T47D (cell line): Measurements from ENCODE around the gene PARVB.
A peak's percentile ranks its signal among the peaks of the same experiment; 100 is the strongest.

Experiments used
- DNase-seq, 2 experiments: peaks; one replicate each; pipeline versions ENCODE4 v3.0.0 to v3.0.0-alpha.2; 2011 to 2012; ENCODE audit warnings: low read depth in 1 of 2, low spot score in 1 of 2
- JUND ChIP-seq: IDR thresholded peaks from 2 replicates; pipeline ENCODE4 v1.6.1; 2012; ENCODE audit warnings: low read depth
- in situ Hi-C: cut with HindIII; loops from 2 replicates; pipeline ENCODE4 v1.10.0; 2016; ENCODE audit warnings: low sequenced_read_pairs, low pct_unique_long_range_greater_than_20kb

The PARVB gene

DNA sequence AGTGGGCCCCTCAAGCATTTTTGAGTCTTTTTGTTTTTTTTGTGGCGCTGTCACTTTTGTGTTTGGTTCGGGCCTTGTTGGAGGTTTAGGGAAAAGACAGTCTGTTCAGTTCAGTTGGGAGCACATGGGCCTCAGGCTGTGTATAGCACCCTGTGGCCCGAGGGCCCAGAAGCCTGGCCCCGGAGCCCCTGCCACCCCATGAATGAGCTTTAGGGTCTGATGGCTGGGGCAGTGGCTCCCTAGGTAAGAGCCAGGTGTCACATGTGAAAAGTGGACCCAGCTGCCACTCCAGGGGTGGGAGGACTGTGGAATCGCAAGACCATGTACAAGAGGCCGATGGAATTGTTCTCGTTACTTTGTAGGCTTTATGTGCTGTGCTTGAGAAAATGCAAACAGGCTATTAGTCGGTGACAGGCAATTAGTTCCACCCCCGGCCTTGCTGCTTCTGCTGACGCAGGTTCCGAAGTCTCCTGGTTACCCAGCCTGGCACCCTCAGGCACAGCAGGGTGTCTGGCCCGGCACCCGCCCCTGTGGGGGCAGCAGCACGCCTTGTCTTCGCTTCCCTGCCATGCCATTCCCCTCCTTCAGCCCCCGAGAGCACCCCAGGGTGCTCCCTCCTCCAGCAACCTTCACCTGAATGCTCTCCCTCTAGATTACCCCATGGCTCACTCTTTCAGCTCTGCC, 118.5 kb downstream of the PARVB start:
- no peak for DNase-seq
- TF ChIP-seq JUND: no peak
- in situ Hi-C loops: no loop called here

DNA sequence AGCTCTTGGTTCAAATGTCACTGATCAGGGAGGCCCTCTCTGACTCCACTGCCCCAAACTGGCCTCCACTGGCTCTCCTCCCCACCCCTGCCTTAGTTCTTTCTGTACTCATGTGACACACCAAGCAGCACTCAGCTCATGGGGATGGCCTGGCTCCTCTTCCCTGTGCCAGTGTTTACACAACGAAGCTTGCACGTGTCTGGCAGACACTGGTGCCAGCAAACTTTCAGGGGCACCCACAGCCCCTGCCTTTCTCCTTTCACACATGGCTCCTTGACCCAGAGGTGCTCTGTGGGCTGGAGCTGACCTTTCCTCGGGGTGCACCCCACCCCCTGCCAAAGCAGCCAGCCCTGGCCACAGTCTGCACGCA, 119.0 kb downstream of the PARVB start:
- DNase-seq: no peak
- TF ChIP-seq JUND: no peak
- in situ Hi-C loops: no loop called here

DNA sequence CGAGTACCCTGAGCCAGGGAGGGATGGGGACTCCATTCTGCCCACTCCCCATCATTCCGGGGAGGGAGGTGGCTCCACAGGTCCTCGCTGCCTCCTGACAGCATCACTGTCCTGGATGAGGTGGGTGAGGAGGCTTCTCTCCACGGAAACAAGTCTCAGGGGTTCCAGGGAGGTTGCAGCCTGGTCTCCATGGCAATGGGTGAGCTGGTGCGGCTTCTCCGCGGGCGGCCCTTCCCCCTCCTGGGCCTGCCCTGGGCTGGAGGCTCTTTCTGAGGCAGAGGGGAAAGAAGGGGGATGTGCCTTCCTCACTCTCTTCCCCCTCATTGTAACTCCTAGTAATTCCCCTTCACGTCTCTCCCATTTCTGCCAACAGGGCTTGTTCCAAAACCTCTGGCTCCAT, 119.5 kb downstream of the PARVB start:
- in situ Hi-C loops: no loop called here
- TF ChIP-seq JUND: no peak
- DNase-seq: no peak

DNA sequence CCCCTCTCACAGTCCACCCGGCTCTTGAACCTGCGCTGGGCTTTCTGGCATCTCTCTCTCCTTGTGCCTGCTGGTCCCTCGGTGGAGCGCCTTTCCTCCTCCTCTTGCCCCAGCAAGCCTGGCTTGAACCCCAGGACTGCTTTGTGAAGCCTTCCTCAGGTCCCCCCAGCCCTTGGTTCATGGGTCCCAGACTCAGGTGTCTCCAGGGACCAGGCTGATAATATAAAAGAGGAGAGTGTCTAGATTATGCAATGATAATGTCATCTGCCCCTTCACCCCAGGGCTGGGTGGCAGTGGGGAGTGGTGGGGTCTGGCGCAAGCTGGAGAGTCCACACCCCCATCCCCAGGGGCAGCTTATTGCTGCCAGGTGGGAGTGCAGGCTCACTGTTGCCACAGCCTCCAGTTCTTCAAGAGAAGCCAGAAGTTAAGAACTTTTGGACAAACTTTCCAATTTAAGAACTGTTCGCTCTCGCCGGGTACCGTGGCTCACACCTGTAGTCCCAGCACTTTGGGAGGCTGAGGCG, 120.0 kb downstream of the PARVB start:
- TF ChIP-seq JUND: no peak
- no peak for DNase-seq
- in situ Hi-C loops: no loop called here

DNA sequence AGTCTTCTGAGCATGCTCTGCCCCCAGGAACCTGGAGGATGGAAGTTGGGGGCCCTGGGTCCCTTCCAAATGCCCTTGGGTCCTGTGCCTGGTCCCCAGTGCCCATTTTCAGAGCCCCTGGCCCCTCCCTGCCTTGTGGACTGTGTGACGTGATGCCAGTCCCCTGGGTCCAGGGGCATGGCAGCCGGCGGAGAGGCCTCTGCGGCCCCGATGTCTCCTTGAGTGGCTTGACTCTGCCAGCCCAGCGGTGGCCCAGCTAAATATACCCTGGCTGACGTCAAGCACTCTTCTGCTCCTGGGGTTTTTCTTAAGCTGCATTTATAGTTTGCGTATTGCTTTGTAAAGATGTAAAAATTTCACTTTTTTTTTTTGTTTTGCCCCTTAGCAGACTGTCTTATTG, 121.4 kb downstream of the PARVB start:
- in situ Hi-C loops: no loop called here
- DNase-seq: no peak
- no peak for TF ChIP-seq JUND

DNA sequence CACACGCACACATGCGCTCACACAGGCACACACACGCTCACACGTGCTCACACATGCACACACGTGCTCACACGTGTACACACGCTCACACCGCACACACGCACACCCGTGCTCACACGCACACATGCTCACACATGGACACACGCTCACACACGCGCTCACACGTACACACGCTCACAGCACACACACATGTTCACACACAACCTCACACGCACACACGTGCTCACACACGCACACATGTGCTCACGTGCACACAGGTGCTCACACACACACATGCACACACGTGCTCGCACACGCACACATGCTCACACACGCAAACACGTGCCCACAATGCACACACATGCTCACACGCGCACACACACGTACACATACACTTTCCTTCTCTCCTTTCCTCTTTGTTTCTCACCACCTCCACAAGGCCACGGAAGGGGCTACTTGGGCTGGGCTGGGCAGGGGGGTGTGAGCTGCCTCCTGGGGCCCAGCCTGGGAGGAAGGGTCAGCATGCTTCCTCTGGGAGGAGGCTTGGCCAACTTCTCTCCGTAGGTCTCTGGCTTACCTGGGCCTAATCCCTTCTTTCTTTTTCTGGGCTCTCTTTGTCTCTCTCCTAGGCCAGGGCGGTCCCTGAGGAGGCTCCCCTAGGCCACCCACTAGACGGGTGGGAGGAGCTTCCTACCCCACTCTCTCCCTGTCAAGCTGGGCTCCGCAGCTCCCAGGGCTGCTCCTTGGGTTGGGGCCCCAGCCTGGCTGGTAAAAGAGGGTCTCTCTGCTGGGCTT, 122.2 kb downstream of the PARVB start:
- in situ Hi-C loops: no loop called here
- no peak for TF ChIP-seq JUND
- no peak for DNase-seq

DNA sequence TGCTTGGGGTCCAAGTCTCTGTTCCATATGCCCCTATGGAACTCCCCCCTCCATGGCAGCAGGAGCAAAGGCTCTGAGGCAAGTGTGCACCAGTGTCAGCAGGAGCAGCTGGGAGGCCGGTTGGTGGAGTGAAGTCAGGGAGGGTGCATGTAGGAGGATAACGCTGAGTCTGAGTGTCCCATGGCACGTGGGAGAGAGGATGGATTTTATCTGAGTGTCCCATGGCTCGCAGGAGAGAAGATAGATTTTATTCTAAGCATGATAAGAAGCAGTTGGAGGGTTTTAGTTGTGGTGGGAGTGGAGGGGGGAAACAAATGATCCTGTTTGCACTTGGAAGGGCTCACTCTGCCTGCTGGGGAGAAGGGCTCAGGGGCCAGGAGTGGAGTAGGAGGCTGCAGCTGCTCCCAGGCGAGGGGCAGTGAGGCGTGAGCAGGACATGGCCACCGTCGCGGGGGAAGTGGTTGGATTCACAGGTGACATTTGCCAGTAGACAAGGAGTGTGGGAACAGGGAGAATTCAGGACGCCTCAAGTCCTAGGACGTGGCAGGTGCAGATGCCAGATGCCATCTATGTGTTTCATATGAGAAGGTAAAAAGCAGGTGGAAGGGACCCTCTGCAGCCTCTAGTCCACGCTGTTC, 123.0 kb downstream of the PARVB start:
- in situ Hi-C loops: no loop called here
- no peak for DNase-seq
- no peak for TF ChIP-seq JUND

DNA sequence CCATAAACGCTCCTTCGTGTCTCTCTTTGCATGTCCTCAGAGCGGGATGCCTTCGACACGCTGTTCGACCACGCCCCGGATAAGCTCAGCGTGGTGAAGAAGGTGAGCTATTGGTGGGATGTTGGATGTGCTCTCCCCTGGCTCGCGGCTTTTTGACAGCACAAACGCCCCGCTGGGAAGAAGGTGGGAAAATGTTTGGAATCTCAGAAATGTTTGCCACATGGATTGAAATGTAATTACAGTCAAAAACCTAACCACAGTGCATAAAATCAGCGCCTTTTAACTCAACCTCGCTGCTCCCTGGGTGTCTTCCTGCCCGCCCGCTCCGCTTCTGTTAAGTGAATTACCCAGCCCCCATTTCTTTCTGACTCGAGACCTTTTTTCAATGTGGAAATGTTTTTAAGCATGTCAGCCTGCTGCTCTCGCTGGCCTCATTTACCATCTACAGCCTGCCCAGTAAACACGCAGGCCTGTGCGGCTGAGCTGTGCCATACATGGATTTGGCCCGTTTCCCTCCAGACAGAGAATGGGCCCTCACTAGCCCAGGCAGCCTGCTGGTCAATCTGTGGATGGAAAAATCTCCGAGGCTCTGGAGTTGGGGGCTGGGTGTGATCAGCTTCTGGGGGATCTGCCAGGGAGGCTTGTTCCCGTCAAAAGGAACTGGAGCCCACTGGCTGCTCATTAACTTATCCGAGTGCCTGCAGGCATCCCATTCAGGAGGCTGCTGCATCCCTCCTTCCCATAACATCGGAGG, 123.9 kb downstream of the PARVB start:
- in situ Hi-C loops: no loop called here
- no peak for TF ChIP-seq JUND
- DNase-seq: no peak

DNA sequence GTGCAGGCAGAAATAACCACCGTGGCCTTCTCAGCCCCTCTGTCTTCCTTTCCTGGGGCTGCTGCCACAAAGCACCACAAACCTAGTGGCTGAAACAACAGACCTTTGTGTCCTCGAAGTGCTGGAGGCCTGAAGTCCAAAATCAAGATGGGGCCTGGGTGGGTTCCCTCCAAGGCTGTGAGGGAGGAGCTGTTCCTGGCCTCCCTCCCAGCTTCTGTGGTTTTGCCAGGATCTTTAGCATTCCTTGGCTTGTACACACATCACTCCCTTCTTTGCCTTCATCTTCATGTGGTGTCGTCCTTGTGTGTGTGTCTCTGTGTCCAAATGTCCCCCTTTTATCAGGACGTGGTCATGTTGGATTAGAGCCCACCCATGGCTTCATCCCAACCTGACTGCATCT, 127.6 kb downstream of the PARVB start:
- in situ Hi-C loops: no loop called here
- DNase-seq: peak in 1 of 2 experiments; percentile 2
- TF ChIP-seq JUND: no peak

DNA sequence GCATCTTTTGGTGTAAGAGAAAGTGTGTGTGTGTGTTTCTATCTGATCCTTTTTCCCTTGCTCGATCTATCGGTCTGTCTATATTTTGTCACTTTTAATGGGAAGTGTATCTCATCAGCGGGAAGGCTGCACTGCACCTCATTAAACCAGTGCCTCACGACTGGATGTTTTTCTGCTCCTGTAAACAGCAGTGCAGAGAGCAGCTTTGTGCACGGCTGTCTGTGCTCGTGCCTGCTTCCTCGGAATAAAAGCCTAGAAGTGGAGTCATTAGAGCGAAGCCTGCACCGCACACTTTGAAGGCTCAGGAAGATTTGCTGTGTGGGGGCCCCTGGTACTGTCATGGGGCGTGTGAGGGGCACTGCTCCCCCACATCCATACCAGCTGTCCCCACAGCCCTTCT, 129.6 kb downstream of the PARVB start:
- in situ Hi-C loops: no loop called here
- TF ChIP-seq JUND: no peak
- no peak for DNase-seq

DNA sequence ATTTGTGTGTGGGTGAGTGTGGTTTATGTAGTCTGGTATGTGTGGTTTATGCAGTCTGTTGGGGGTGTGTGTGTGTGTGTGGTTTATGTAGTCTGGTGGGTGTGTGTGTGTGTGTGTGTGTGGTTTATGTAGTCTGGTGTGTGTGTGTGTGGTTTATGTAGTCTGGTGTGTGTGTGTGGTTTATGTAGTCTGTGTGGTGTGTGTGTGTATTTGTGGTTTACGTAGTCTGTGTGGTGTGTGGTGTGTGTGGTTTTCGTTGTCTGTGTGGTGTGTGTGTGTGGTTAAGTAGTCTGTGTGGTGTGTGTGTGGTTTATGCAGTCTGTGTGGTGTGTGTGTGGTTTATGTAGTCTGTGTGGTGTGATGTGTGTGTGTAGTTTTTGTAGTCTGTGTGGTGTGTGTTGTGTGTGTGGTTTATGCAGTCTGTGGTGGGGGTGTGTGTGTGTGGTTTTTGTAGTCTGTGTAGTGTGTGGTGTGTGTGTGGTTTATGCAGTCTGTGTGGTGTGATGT, 130.4 kb downstream of the PARVB start:
- in situ Hi-C loops: no loop called here
- TF ChIP-seq JUND: no peak
- DNase-seq: no peak

DNA sequence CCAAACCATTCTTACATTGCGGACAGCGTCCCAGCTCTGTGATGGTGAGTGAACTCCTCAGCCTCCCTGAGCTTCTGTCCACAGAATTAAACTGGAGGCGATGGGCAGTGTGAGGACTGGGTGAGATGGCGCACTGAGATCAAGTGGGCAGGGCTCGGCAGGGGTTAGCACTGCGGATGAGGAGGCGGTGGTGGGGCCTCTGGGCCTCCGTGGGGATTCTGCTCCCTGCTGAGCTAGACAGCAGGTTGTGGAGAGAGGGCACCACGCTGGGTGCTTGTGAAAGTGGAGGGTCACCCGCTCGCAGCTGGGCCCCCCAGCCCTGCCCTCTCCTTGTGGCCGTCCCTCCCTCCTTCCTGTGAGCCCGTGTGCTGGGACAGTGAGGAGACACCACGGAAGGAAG, 131.0 kb downstream of the PARVB start:
- TF ChIP-seq JUND: no peak
- no peak for DNase-seq
- in situ Hi-C loops: no loop called here
